Testis (tissue), 3 donors: ENCODE data around the gene NLK. TPM values are rescaled to one million over a fixed set of nuclear protein-coding genes. Genes with fewer than 3 reads are reported as not detected.

Source experiments
- DNase-seq: peaks from one replicate; pipeline ENCODE4 v3.0.0-alpha.2; 2019
- H3K27ac ChIP-seq, 2 donors: fragments of 200-600 bp; sonication (generic); one replicate each; pipeline ENCODE4 v1.5.1; 2019
- H3K27me3 ChIP-seq: fragments of 200-600 bp; sonication (generic); one replicate; pipeline ENCODE4 v1.5.1; 2019
- H3K36me3 ChIP-seq: fragments of 200-600 bp; sonication (generic); one replicate; pipeline ENCODE4 v1.5.1; 2017; ENCODE audit warnings: low read depth; ENCODE audit errors: missing control alignments
- H3K4me1 ChIP-seq: fragments of 200-600 bp; sonication (generic); one replicate; pipeline ENCODE4 v1.5.1; 2019
- H3K4me3 ChIP-seq, 2 donors: fragments of 200-600 bp; sonication (generic); one replicate each; pipeline ENCODE4 v1.5.1; 2017 to 2019
- H3K9me3 ChIP-seq: fragments of 200-600 bp; sonication (generic); one replicate; pipeline ENCODE4 v1.5.1; 2017
- CTCF ChIP-seq, 3 experiments: fragments of 450-650 bp in 2 of 3; fragments of 200-600 bp in 1 of 3; sonication (generic) in 1 of 3; IDR thresholded peaks; one replicate each; pipeline ENCODE4 v1.5.1; 2016 to 2019; ENCODE audit warnings: antibody characterized with exemption in 3 of 3, mild to moderate bottlenecking in 2 of 3, moderate library complexity in 1 of 3
- POLR2A ChIP-seq: fragments of 450-650 bp; IDR thresholded peaks from one replicate; pipeline ENCODE4 v1.6.1; 2017; ENCODE audit warnings: antibody characterized with exemption, mild to moderate bottlenecking, moderate library complexity
- WGBS, 2 donors: methylation state at CpG; one replicate each; pipeline ENCODE4 v1.1.5; 2018; 5-methylcytosine and 5-hydroxymethylcytosine counted together
- intact Hi-C: fragments of 100-400 bp; cut with DNase I; formaldehyde crosslinking; loops from one replicate; pipeline ENCODE4 v1.15.1; 2023; ENCODE audit warnings: low total_unique reads
- polyA plus RNA-seq: library from polyadenylated mRNA; stranded (reverse); fragments of 350-450 nt; fragmentation: Illumina TruSeq; extraction: RNeasy Lipid Tissue Mini Kit (QIAGEN cat#74804); gene quantifications from one replicate; pipeline ENCODE4 v1.2.3, GENCODE V29; 2014; ENCODE audit warnings: low read depth, low replicate concordance; ENCODE audit not compliant: insufficient read depth
- total RNA-seq, 2 donors: library from RNA; depleted of rRNA; stranded (reverse); fragments of >200 nt; gene quantifications; one replicate each; pipeline ENCODE4 v1.2.3, GENCODE V29; 2016

NLK gene
- total and polyA plus RNA-seq, 3 donors from 2014 or later: 40.8 to 54.4 (median 47.0) TPM

DNA sequence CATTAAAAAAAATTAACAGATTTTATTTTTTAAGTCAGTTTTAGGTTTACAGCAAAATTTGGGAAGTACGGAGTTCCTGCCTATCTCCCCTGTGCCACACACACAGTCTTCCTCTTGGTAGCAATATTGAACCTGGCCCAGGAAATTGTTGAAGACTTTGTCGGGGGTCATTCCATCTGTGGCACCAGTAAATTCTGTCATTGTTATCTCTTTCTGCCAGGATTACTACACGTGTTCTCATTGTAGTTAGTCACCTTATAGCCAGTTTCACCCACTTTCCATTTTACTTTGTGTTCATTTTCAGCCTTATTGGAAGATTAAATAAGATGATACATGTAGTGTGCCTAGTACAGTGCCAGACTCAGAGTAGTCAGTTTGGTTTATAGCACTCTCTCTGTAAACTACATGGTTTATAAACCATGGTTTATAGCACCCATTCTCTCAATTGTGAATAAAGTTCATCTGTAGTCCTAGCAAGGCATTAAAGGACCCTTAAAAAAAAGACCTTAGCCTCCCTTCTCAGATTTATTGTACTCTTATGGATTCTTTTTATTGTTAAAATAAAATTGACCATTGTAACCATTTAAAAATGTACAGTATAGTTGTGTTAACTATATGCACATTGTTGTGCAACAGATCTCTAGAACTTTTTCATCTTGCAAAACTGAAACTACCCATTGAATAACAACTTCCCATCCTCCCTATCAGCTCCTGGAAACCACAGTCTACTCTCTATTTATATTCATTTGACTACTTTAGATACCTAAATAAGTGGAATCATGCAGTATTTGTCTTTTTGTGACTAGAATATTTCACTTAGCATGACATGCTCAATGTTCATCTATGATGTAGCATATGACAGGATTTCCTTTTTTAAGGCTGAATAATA is 36.1 kb downstream of the NLK start:
- 81 to 91% methylated on average over 3 of the region's 3 CpGs for WGBS, 2 donors
- Histone ChIP-seq H3K4me3 (no peak overlapping the region), H3K27me3 (no peaks in the 10 kb centered on the region), H3K9me3 (no peaks in the 10 kb centered on the region), H3K4me1 (no peaks in the 10 kb centered on the region), H3K36me3 (no peaks in the 10 kb centered on the region), H3K27ac (no peak overlapping the region)
- intact Hi-C loops: no loop called here
- no peak for TF ChIP-seq POLR2A
- no peak for TF ChIP-seq CTCF (IDR thresholded peaks at IDR 0.05)
- no peak for DNase-seq

DNA sequence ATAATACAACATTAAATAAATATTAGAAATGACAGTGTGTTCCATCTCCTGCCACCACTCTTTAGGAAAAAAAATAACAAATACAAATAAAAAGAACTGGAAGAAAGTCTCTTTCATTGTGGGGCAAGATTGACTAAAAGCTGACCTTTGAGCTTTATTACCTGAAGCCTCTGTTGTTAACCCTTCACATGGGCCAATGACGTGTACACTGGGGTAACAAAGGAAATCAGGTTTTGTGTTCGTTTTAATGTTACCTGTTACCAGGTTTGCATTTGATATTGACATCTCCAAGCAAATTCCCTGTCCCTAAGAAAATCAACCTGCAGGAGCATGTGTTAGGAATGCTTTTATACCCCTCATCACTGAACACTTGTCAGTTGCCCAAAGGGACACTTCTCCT is 39.0 kb downstream of the NLK start:
- H3K27me3 ChIP-seq: no peaks in the 10 kb centered on the region
- intact Hi-C loops: no loop called here
- H3K36me3 ChIP-seq: no peaks in the 10 kb centered on the region
- no peaks in the 10 kb centered on the region for H3K4me1 ChIP-seq
- no peaks in the 10 kb centered on the region for H3K9me3 ChIP-seq
- DNase-seq: no peak
- no peak overlapping the region for H3K4me3 ChIP-seq
- H3K27ac ChIP-seq: peak overlapping the region in 1 of 2 donors; percentile 62
- WGBS, 2 donors: 88 to 93% methylated on average over 2 of the region's 2 CpGs
- TF ChIP-seq CTCF (IDR thresholded peaks at IDR 0.05) (no peak), POLR2A (no peak)

DNA sequence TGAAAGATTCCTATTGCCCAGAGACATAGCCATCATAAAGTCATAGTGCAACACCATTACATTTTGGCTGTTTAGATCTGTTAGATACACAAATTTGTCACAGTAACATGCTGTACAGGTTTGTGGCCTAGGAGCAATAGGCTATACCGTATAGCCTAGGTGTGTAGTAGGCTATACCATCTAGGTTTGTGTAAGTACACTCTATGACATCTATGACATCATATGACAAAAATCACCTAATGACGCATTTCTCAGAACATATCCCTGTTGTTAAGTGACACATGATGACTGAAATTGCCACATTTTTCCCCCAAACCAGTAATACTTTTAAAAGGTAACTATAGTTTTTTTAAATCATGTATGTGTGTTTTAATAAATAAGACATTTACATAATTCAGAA is 43.3 kb downstream of the NLK start:
- Histone ChIP-seq H3K4me3 (no peak overlapping the region), H3K4me1 (no peaks in the 10 kb centered on the region), H3K9me3 (no peaks in the 10 kb centered on the region), H3K27me3 (no peaks in the 10 kb centered on the region), H3K27ac (no peak overlapping the region), H3K36me3 (no peaks in the 10 kb centered on the region)
- intact Hi-C loops: no loop called here
- 93 to 96% methylated on average over 2 of the region's 2 CpGs for WGBS, 2 donors
- TF ChIP-seq POLR2A (no peak), CTCF (IDR thresholded peaks at IDR 0.05) (no peak)
- DNase-seq: no peak

DNA sequence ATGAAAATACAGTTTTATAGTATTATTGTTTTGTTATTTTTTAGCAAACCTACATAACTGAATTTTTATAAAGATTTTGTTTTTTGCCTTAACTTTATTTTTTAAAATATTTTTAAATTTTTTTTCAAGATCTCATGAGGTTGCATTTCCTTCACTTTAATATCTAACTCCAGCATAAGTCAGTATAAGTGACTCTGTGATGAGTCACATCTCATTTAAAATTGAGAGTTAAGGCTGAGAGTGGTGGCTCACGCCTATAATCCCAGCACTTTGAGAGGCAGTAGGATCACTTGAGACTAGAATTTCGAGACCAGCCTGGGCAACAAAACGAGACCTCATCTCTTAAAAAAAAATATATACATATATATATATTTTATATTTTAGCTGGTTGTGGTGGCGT is 44.0 kb downstream of the NLK start:
- TF ChIP-seq CTCF (IDR thresholded peaks at IDR 0.05): no peak
- no peak for TF ChIP-seq POLR2A
- Histone ChIP-seq H3K27me3 (no peaks in the 10 kb centered on the region), H3K36me3 (no peaks in the 10 kb centered on the region), H3K4me3 (no peak overlapping the region), H3K4me1 (no peaks in the 10 kb centered on the region), H3K27ac (no peak overlapping the region), H3K9me3 (no peaks in the 10 kb centered on the region)
- DNase-seq: no peak
- WGBS, 2 donors: 96 to 99% methylated on average over 4 of the region's 4 CpGs
- intact Hi-C loops: no loop called here

GRCh38 chr17:28087743-28088142 is 45.3 kb downstream of the NLK start:
- H3K27me3 ChIP-seq: no peaks in the 10 kb centered on the region
- no peaks in the 10 kb centered on the region for H3K36me3 ChIP-seq
- no peaks in the 10 kb centered on the region for H3K9me3 ChIP-seq
- intact Hi-C loops: no loop called here
- no peak for TF ChIP-seq CTCF (IDR thresholded peaks at IDR 0.05)
- no peaks in the 10 kb centered on the region for H3K4me1 ChIP-seq
- H3K27ac ChIP-seq: no peak overlapping the region
- no peak for DNase-seq
- H3K4me3 ChIP-seq: no peak overlapping the region
